Stimulated activated CD8-positive, alpha-beta memory T cell treated with anti-CD3 and anti-CD28 coated beads, Interleukin-12 subunit alpha, Interleukin-12 subunit beta, amount 100 ng/mL, for 1 hour (primary cell): ENCODE measurements around the gene LRRC8C.

Experiments used
- DNase-seq: peaks from one replicate; pipeline ENCODE4 v3.0.0-alpha.2; 2020; ENCODE audit warnings: low read depth

The LRRC8C gene

GRCh38 chr1:89633800-89634625 is 1.1 kb downstream of the LRRC8C start:
- DNase-seq: no peak

- DNase-seq: no peak
Measured at GRCh38 chr1:89635825-89636815, 3.2 kb downstream of the LRRC8C start.

GRCh38 chr1:89637496-89637895 is 4.6 kb downstream of the LRRC8C start:
- DNase-seq: no peak

GRCh38 chr1:89640440-89640839 is 7.5 kb downstream of the LRRC8C start:
- DNase-seq: no peak

GRCh38 chr1:89641781-89642180 is 8.9 kb downstream of the LRRC8C start:
- DNase-seq: no peak

GRCh38 chr1:89643577-89643976 is 10.7 kb downstream of the LRRC8C start:
- no peak for DNase-seq

GRCh38 chr1:89644119-89644814 is 11.3 kb downstream of the LRRC8C start:
- DNase-seq: no peak

- DNase-seq: no peak
Measured at GRCh38 chr1:89646259-89646658, 13.3 kb downstream of the LRRC8C start.

GRCh38 chr1:89649783-89650182 is 16.9 kb downstream of the LRRC8C start:
- DNase-seq: no peak

GRCh38 chr1:89652373-89652772 is 19.5 kb downstream of the LRRC8C start:
- no peak for DNase-seq

GRCh38 chr1:89657886-89658285 is 25.0 kb downstream of the LRRC8C start:
- no peak for DNase-seq

- no peak for DNase-seq
Measured at GRCh38 chr1:89659322-89660081, 26.6 kb downstream of the LRRC8C start.

GRCh38 chr1:89660224-89661061 is 27.5 kb downstream of the LRRC8C start:
- DNase-seq: no peak

GRCh38 chr1:89665941-89666340 is 33.0 kb downstream of the LRRC8C start:
- no peak for DNase-seq

GRCh38 chr1:89666640-89667039 is 33.7 kb downstream of the LRRC8C start:
- no peak for DNase-seq

- no peak for DNase-seq
Measured at GRCh38 chr1:89667691-89668090, 34.8 kb downstream of the LRRC8C start.

- no peak for DNase-seq
Measured at GRCh38 chr1:89668961-89669360, 36.0 kb downstream of the LRRC8C start.

- DNase-seq: no peak
Measured at GRCh38 chr1:89669441-89669840, 36.5 kb downstream of the LRRC8C start.

- DNase-seq: no peak
Measured at GRCh38 chr1:89670163-89670562, 37.2 kb downstream of the LRRC8C start.

GRCh38 chr1:89670711-89671110 is 37.8 kb downstream of the LRRC8C start:
- DNase-seq: no peak
